GM19238 (cell line): ENCODE measurements around the gene CCDC93.

Source experiments
- DNase-seq: peaks from one replicate; pipeline ENCODE4 v3.0.0; 2011; ENCODE audit warnings: low spot score; ENCODE audit not compliant: insufficient read length

CCDC93 gene

GRCh38 chr2:118013724-118014491 is at the start of gene CCDC93:
CCDC93 (minus strand) TSS chr2:118014070; CDS start chr2:118013995, 75 bp downstream.
- DNase-seq: peak; percentile 97

GRCh38 chr2:118062669-118063068 is 48.8 kb upstream of the CCDC93 start:
- no peak for DNase-seq

- DNase-seq: no peak
These were observed 48.2 kb upstream of the CCDC93 start for GRCh38 chr2:118062048-118062447.

DNA sequence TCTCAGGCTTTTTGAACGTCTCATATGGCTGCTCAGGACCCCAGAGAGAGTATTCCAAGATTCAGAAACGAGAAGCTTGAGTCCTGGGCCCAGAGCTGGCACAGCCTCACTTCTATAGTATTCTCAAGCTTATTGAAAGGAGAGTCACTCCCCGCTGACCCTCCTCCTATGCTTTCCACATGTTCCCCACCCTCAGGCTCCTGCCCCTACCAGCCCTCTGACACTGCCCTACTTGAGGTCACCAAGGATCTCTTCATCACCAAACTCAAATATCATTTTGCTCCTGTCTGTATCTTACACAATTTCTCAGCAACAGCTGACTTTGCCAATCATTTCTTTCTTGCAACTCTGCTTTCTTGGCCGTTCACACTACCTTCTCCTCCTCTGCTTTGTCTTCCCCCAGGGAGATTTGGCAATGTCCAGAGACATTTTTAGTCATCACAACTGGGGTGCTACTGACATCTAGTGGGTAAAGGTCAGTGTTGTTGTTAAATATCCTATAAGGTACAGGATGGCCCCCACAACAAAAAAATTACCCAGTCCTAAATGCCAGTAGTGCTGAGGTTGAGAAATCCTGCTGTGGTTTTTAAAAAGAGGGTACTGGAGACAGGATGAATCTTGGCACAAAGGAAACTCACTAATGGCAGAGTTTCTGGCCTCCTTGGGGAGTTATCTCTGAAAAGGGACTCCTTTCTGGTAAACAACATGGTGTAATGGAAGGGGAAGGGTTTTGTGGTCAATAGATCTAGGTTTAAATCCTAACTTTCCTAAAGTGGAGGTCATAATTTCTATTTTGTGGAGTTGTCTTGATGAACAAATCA is 47.5 kb upstream of the CCDC93 start:
- DNase-seq: peak; percentile 7

DNA sequence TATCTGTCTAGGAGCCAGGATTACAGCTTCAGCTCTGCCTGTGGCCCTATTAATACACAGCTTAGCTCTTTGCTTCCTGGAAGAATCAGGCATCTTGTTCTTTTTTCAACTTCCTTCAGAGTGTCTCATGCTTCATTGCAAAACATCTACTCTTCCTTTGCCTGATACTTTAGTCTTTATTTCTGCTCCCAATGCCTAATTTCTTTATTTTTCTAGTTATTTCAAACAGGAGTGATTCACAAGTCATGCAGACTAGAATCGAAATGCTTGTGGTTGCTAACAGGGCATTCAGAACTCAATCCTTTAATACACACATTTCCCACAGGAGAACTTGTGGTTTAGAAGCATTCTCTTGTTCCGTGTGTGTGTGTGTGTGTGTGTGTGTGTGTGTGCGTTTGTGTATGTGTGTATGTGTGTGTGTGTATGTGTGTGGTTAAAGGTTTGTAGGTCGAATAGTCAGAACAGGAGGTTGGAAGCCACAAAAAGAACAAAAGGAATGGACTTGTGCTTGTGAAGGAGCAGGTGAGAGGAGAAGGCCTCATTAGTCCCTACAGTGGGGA is 46.1 kb upstream of the CCDC93 start:
- no peak for DNase-seq

DNA sequence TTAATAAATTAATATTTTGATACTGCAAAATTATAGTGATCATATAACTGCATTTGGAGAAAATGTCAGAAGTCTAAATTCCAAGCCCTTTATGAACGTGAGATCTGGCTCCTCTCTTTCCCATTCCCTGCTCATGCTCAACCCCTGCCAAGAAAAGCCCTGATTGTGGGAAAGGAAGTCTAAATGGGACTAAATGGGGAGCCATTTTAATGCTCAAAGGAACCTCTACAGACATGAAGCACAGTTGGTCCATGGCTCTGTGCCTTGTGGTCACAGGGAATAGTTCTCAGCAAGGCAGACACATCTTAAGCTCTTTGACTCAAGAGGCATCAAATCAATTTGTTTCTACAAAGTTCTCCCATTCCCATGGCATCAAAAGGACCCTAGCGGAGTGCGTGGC is 45.1 kb upstream of the CCDC93 start:
- DNase-seq: no peak

GRCh38 chr2:118056801-118057200 is 42.9 kb upstream of the CCDC93 start:
- no peak for DNase-seq

DNA sequence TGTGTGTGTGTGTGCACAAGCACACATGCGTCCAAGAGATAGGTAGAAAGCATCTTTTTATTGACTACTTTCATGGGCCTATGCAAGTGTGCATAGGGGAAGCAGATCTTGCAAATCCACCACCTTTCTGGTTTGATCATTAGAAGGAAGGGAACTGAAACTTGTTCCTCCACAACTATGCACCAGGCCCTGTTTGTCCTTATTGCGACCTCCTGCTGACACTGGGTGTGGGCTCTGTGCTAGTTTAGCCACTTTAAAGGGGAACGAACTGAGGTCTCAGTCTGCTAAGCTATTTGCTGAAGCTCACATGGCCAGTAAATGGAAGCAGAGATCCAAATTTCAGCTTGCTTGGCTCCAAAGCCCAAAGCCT is 42.3 kb upstream of the CCDC93 start:
- DNase-seq: no peak

DNA sequence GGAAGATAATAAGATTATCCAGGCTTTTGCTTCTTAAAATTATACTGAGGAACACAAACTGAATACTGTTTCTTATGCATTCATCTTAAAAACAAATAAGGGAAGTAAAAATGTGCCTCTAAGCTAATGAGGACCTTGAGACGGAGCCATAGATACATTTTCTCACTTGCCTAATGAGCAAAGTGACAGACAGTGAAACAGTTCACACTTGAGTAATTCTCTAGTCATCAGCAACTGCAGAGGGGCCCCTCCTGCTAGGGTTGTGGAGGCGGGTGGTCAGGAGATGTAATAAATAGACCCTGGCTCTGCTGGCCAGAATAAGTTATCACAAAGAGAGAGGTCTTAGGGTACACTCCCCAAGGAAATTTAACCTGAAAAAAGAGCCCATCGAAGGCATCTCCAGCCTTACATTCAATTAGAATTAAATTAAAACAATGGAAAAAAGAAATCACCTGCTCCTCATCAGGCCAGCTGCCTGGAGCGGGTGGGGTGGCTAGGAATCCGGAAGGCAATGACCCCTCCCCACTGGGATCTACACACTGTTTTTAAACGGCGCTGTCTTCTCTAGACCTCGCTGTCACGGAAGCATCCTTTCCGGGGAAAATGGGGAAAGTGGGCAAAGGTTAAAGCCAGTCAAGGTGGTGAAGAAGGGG is 41.8 kb upstream of the CCDC93 start:
- DNase-seq: no peak

DNA sequence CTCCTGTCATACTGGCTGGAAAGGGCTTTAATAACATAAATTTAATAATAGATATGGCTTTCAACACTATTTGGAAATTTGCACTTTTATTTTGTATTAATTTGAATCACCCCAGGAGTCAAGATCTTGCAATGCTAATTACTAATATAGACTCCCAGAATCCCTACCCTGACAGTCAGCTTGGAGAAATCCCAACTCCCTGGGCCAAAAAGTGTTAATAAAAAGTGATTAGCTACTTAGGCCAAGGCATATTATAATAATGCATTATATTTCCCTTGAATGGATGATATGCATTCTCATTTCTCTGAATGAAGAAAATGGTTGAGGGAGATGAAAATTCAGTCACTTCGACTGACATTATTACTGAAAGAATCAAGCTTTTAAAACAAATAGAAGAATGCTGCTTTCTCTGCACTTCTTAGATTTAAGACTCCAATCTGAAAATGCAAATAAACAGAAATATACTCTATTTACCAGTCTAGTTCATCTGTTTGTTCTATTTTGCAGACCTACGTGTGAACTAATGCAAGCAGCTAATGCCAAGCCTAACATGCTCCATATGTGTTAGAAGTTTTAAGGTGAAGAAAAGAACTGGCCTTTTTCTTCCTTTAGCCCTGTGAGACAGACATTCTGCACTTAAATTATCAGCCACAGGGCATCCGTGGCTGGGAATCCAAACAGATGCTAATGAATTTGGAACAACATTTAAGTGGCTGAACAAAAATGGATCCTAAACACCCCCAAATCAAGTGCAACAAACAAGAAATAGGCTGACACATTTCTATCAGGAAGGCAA is 40.5 kb upstream of the CCDC93 start:
- no peak for DNase-seq

- DNase-seq: no peak
These were observed 39.8 kb upstream of the CCDC93 start for GRCh38 chr2:118053681-118054080.

DNA sequence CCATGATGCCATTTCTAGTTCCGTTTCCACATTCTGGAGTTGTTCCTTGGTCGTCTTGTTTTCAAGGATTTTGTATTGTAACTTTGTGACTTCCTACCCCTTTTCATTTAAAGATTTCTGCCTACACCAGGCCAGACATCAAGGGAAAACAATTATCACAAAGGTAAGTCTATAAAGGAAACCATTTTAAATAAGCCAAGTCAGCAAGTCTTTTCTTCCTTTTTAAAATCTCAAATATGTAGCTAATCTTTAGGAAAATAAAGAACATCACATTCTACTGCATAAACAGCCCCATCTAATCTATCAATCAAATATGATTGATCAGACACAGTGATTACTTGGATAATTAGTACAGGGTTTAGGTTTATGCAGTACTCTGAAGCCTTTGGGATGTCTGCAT is 38.6 kb upstream of the CCDC93 start:
- no peak for DNase-seq

- DNase-seq: no peak
These were observed 38.0 kb upstream of the CCDC93 start for GRCh38 chr2:118051826-118052358.

DNA sequence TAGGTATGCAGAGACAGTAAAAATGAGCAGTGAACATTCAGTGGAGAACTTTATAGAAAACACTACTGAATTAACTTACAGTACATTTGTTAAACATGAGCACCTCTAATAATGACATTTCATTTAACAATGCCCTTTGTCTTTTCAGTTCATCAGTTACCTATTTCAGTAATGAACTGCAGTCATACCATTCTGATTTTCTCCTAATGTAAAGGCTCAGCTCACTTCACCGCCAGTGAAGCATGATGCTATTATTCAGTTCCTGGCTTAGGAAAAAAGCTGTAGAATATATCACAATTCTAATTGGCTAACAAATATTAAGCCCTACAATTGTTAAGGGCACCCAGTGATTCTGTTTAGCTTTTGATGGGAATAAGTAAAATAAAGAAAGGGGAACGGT is 37.1 kb upstream of the CCDC93 start:
- DNase-seq: no peak

GRCh38 chr2:118050386-118050785 is 36.5 kb upstream of the CCDC93 start:
- DNase-seq: no peak

DNA sequence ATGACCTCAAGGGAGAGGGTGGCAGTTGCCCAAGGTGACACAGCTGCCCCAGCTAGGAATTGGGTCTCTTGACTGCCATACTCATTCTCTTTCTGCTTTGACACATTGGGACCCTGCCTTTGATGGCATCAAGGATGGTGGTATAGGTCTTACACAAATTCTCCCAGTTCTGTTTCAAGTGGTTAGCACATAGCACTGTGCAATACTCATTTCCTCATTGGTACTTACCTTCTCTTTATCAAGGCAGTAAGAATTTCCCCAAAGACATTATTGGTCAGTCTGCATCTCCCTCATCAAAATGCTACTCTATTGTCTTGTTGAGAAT is 35.9 kb upstream of the CCDC93 start:
- no peak for DNase-seq

DNA sequence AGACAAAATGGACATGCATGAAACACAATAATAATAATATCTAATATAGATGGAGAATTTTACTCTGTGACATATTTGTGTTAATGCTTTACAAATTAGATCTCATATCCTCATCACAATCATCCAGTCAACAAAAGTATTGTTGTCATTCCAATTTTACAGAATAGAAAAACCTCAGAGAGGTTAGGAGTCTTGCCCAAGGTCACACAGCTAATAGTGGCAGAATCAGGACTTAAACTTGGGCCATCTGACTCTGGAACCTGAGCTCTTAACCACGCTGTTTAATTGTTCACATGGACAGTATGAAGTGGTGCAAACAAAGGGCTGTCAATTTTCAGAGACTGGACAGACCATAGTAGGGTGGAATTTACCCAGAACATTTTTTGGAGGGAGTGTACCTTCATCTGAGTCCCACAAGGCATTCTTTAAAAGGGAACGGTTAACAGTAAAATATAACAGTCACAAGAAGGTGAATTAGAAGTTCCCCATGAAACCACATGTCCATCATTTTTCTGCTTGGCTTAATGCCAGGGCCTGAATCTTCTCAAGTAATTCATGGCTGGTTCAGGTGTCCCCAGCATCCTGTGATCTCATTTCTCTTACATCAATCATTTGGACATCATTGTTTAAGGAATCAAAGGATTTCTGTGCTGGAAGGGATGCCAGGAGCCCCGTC is 35.4 kb upstream of the CCDC93 start:
- DNase-seq: no peak

DNA sequence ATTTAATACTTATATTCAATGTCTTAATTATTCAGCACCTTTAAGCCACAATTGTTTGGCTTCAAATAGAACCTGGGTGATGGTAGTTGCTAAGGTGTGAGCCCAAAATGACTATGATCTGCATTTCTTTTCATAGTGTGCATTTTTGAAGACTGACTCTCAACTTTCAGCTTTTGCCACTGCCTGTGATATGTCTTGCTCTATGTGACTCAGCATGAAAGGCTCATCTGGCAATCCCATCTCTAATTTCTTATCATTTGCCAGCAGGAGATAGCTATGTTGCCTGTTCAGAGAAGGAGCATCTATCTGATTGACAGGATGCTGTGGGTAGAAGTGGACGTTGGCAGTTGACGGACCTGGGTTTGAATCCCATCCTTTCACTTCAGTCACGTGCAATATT is 34.5 kb upstream of the CCDC93 start:
- DNase-seq: no peak

DNA sequence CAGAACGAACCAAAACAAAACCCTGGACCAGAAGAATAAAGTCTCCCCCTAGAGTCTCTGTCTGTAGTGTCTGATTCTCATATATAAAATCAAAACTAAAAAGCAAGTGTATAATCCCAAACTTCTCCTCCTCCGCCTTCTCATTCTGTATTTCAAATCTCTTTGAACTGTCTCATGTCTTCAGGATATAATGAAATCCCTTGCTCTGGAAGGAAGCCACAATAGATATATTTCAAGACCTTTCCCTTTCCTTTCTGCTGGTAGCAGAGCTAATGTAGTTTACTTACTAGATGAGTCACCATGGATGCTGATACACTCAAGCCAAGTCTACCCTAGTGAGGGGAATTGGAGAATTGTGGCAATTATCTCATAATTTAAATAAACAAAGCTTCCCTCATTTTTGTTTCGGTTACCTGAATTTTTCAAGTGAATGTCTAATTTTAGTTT is 33.5 kb upstream of the CCDC93 start:
- DNase-seq: no peak

- DNase-seq: no peak
These were observed 32.9 kb upstream of the CCDC93 start for GRCh38 chr2:118046634-118047210.
